Mononuclear cell (primary cell): ENCODE data around the gene OPN1SW. TPM values are rescaled to one million over a fixed set of nuclear protein-coding genes. Genes with fewer than 3 reads are reported as not detected.

Experiments
- H3K27me3 ChIP-seq: 2 replicates; pipeline ENCODE4 v1.6.0; 2011; ENCODE audit warnings: low read length, control low read depth; ENCODE audit not compliant: insufficient read depth
- H3K4me1 ChIP-seq: 2 replicates; pipeline ENCODE4 v1.5.1; 2011; ENCODE audit warnings: mild to moderate bottlenecking, low read length, control low read depth; ENCODE audit not compliant: insufficient read depth
- H3K4me3 ChIP-seq: 2 replicates; pipeline ENCODE4 v1.5.1; 2011; ENCODE audit warnings: mild to moderate bottlenecking, low read length, moderate library complexity
- H3K9me3 ChIP-seq: 2 replicates; pipeline ENCODE4 v1.5.1; 2011; ENCODE audit warnings: low read depth, mild to moderate bottlenecking, control low read depth, low read length
- total RNA-seq: library from RNA; depleted of rRNA; stranded (reverse); fragments of >200 nt; gene quantifications from one replicate; pipeline ENCODE4 v1.2.3, GENCODE V29; 2012

The OPN1SW gene
- total RNA-seq, 1 donor: not detected

GRCh38 chr7:128783143-128783861, 7.7 kb upstream of the OPN1SW start:
- no peak overlapping the region for H3K4me3 ChIP-seq
- H3K9me3 ChIP-seq: peaks cover under 1% of the 10 kb centered on the region
- no peaks in the 10 kb centered on the region for H3K27me3 ChIP-seq
- H3K4me1 ChIP-seq: no peaks in the 10 kb centered on the region

- Histone ChIP-seq H3K27me3 (no peaks in the 10 kb centered on the region), H3K4me3 (no peak overlapping the region), H3K9me3 (peaks cover 5% of the 10 kb centered on the region), H3K4me1 (no peaks in the 10 kb centered on the region)
Measured at GRCh38 chr7:128781851-128782250, 6.3 kb upstream of the OPN1SW start.

GRCh38 chr7:128781126-128781525, 5.5 kb upstream of the OPN1SW start:
- H3K9me3 ChIP-seq: peaks cover 5% of the 10 kb centered on the region
- H3K4me3 ChIP-seq: no peak overlapping the region
- no peaks in the 10 kb centered on the region for H3K4me1 ChIP-seq
- no peaks in the 10 kb centered on the region for H3K27me3 ChIP-seq

GRCh38 chr7:128778946-128779345, 3.4 kb upstream of the OPN1SW start:
- no peaks in the 10 kb centered on the region for H3K27me3 ChIP-seq
- no peaks in the 10 kb centered on the region for H3K4me1 ChIP-seq
- peaks cover 5% of the 10 kb centered on the region for H3K9me3 ChIP-seq
- no peak overlapping the region for H3K4me3 ChIP-seq

- H3K4me1 ChIP-seq: no peaks in the 10 kb centered on the region
Measured at GRCh38 chr7:128777156-128778123, 1.8 kb upstream of the OPN1SW start.

GRCh38 chr7:128774921-128775320, 673 bp downstream of the OPN1SW start:
- Histone ChIP-seq H3K4me3 (no peak overlapping the region), H3K9me3 (peaks cover 5% of the 10 kb centered on the region), H3K4me1 (no peaks in the 10 kb centered on the region), H3K27me3 (no peaks in the 10 kb centered on the region)

More at GRCh38 chr7:128777156-128778123, 1.8 kb upstream of the OPN1SW start:
- no peaks in the 10 kb centered on the region for H3K27me3 ChIP-seq
- peaks cover 5% of the 10 kb centered on the region for H3K9me3 ChIP-seq
- H3K4me3 ChIP-seq: no peak overlapping the region

- H3K4me1 ChIP-seq: no peaks in the 10 kb centered on the region
- H3K9me3 ChIP-seq: peaks cover 5% of the 10 kb centered on the region
- H3K27me3 ChIP-seq: no peaks in the 10 kb centered on the region
- no peak overlapping the region for H3K4me3 ChIP-seq
Measured at GRCh38 chr7:128774029-128774689, 1.4 kb downstream of the OPN1SW start.

GRCh38 chr7:128773604-128774003, 2.0 kb downstream of the OPN1SW start:
- Histone ChIP-seq H3K4me1 (no peaks in the 10 kb centered on the region), H3K9me3 (peaks cover 5% of the 10 kb centered on the region), H3K4me3 (no peak overlapping the region), H3K27me3 (no peaks in the 10 kb centered on the region)

- Histone ChIP-seq H3K4me3 (no peak overlapping the region), H3K9me3 (no peaks in the 10 kb centered on the region), H3K27me3 (no peaks in the 10 kb centered on the region), H3K4me1 (no peaks in the 10 kb centered on the region)
Measured at GRCh38 chr7:128770233-128770632, 5.4 kb downstream of the OPN1SW start.

GRCh38 chr7:128767475-128768110, 8.0 kb downstream of the OPN1SW start:
- no peaks in the 10 kb centered on the region for H3K4me1 ChIP-seq
- no peak overlapping the region for H3K4me3 ChIP-seq
- H3K27me3 ChIP-seq: no peaks in the 10 kb centered on the region
- H3K9me3 ChIP-seq: no peaks in the 10 kb centered on the region

- Histone ChIP-seq H3K27me3 (no peaks in the 10 kb centered on the region), H3K4me3 (no peak overlapping the region), H3K9me3 (no peaks in the 10 kb centered on the region), H3K4me1 (no peaks in the 10 kb centered on the region)
Measured at GRCh38 chr7:128763541-128763940, 12.1 kb downstream of the OPN1SW start.

- no peaks in the 10 kb centered on the region for H3K4me1 ChIP-seq
- H3K9me3 ChIP-seq: no peaks in the 10 kb centered on the region
- no peak overlapping the region for H3K4me3 ChIP-seq
- H3K27me3 ChIP-seq: no peaks in the 10 kb centered on the region
Measured at GRCh38 chr7:128759242-128759641, 16.4 kb downstream of the OPN1SW start.

- Histone ChIP-seq H3K27me3 (no peaks in the 10 kb centered on the region), H3K9me3 (no peaks in the 10 kb centered on the region), H3K4me1 (no peaks in the 10 kb centered on the region), H3K4me3 (no peak overlapping the region)
Measured at GRCh38 chr7:128758553-128758952, 17.0 kb downstream of the OPN1SW start.

GRCh38 chr7:128757203-128757602, 18.4 kb downstream of the OPN1SW start:
- Histone ChIP-seq H3K9me3 (no peaks in the 10 kb centered on the region), H3K27me3 (no peaks in the 10 kb centered on the region), H3K4me1 (no peaks in the 10 kb centered on the region), H3K4me3 (no peak overlapping the region)
